ENCODE data around the gene GRIA1.

Gene GRIA1

DNA sequence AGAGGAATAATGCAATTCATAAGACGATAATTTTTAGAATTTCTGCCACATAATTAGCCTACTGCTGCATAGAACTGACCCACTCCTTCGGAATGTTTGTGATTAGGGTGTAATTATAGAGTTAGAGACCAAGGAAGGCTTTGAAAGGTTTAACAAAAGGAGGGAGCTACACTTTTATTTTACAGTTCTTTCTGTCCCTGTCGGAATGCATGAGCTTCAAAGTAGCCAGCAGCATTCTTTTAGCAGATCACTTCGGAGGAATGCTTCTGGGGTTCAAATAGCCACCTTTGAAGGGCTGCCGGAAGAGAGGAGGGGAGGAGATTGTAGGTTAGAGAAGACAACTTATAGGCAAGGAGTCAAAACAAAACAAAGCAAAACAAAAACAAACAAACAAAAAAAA lies 168.1 kb downstream of the GRIA1 start:
- Histone ChIP-seq H3K4me3 (ENCODE audit: severe bottlenecking) (no peak overlapping the region), H3K9me3 (ENCODE audit: severe bottlenecking) (no peaks in the 10 kb centered on the region), H3K27ac (ENCODE audit: poor library complexity, severe bottlenecking) (no peak overlapping the region), H3K4me1 (ENCODE audit: insufficient read depth, poor library complexity, severe bottlenecking) (no peaks in the 10 kb centered on the region), H3K27me3 (ENCODE audit: insufficient read depth, poor library complexity, severe bottlenecking) (no peaks in the 10 kb centered on the region), H3K36me3 (ENCODE audit: low read depth) (no peaks in the 10 kb centered on the region)
- DNase-seq (ENCODE audit: low spot score) (no peak), ATAC-seq (ENCODE audit: low read depth) (no peak)
- TF ChIP-seq, protein P1, sequence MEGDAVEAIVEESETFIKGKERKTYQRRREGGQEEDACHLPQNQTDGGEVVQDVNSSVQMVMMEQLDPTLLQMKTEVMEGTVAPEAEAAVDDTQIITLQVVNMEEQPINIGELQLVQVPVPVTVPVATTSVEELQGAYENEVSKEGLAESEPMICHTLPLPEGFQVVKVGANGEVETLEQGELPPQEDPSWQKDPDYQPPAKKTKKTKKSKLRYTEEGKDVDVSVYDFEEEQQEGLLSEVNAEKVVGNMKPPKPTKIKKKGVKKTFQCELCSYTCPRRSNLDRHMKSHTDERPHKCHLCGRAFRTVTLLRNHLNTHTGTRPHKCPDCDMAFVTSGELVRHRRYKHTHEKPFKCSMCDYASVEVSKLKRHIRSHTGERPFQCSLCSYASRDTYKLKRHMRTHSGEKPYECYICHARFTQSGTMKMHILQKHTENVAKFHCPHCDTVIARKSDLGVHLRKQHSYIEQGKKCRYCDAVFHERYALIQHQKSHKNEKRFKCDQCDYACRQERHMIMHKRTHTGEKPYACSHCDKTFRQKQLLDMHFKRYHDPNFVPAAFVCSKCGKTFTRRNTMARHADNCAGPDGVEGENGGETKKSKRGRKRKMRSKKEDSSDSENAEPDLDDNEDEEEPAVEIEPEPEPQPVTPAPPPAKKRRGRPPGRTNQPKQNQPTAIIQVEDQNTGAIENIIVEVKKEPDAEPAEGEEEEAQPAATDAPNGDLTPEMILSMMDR (IDR thresholded peaks at IDR 0.05; ENCODE audit: poor library complexity, severe bottlenecking): no peak

DNA sequence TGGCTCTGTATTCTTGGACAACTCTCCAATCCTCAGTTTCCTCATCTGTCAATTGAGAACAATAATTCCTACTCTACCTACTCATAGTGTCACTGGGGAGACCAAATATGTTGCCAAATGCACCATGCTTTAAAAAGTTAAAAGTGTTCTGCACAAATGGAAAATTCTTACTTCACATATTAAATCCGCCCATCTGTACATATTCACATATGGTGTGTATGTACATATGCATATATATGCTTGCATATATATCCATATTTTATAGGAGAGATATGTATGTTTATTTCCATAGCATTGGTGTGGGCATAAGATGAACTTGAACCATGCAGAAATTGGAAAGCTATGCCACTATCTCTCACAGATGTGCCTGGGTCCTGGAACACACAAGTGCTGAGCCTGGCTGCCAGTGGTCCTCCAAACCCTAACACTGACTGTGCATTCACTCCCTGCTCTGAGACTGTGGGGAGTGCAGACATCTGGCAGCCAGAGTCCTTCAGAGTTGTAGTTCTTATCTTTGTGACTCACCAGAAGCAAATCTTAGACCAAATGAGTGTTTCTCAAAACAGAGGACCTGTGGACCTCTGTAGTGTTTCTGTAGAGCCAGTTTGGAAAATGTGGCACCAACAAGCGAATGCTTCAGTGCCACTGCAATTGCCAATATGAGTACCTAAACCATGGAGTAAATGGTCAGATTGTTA lies 168.7 kb downstream of the GRIA1 start:
- Histone ChIP-seq H3K27me3 (ENCODE audit: insufficient read depth, poor library complexity, severe bottlenecking) (no peaks in the 10 kb centered on the region), H3K36me3 (ENCODE audit: low read depth) (no peaks in the 10 kb centered on the region), H3K27ac (ENCODE audit: poor library complexity, severe bottlenecking) (no peak overlapping the region), H3K9me3 (ENCODE audit: severe bottlenecking) (no peaks in the 10 kb centered on the region), H3K4me1 (ENCODE audit: insufficient read depth, poor library complexity, severe bottlenecking) (no peaks in the 10 kb centered on the region), H3K4me3 (ENCODE audit: severe bottlenecking) (no peak overlapping the region)
- TF ChIP-seq, protein P1 (IDR thresholded peaks at IDR 0.05; ENCODE audit: poor library complexity, severe bottlenecking): no peak
- peak; percentile 64 for ATAC-seq (ENCODE audit: low read depth)
- no peak for DNase-seq (ENCODE audit: low spot score)

DNA sequence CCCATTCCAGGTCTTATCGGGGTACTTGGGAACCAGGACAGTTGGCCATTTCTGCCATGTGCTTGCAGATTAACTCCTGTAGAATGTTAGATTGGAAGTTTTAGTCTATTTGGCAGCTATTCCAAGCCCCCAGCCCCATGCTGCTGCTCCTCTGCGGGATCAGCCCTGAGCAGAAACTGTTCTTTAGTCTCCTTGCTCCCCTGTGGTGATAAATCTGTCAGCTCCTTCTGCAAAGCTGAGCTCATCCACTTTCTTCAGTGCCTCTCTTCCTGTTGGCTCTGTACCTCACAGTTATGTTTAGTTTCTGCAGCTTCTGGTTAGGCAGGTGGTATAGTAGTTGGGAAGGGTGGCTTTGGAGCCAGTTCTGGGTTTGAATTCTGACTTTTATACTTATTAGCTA lies 170.4 kb downstream of the GRIA1 start:
- DNase-seq (ENCODE audit: low spot score) (no peak), ATAC-seq (ENCODE audit: low read depth) (no peak)
- Histone ChIP-seq H3K36me3 (ENCODE audit: low read depth) (no peaks in the 10 kb centered on the region), H3K4me3 (ENCODE audit: severe bottlenecking) (no peak overlapping the region), H3K4me1 (ENCODE audit: insufficient read depth, poor library complexity, severe bottlenecking) (no peaks in the 10 kb centered on the region), H3K9me3 (ENCODE audit: severe bottlenecking) (no peaks in the 10 kb centered on the region), H3K27ac (ENCODE audit: poor library complexity, severe bottlenecking) (no peak overlapping the region), H3K27me3 (ENCODE audit: insufficient read depth, poor library complexity, severe bottlenecking) (no peaks in the 10 kb centered on the region)
- TF ChIP-seq, protein P1 (IDR thresholded peaks at IDR 0.05; ENCODE audit: poor library complexity, severe bottlenecking): no peak

DNA sequence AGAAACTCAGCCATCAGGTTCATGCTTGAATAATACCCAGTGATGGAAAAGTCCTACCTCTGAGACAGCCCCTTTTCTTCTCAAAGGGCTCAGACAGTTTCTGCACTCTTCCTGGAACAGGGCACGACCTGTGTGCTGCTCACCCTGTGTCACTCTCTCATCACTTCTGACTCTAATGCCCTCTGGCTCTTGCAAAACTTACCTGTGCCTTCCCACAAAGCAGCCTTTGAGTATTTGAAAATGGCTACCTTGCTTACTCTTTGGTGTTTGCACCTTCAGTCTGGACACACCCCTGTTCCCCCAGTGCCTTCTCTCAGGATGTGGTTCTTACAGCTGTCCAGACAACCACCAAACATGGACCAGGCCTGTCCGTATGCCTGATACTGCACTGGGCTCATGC lies 171.4 kb downstream of the GRIA1 start:
- Histone ChIP-seq H3K9me3 (ENCODE audit: severe bottlenecking) (no peaks in the 10 kb centered on the region), H3K4me1 (ENCODE audit: insufficient read depth, poor library complexity, severe bottlenecking) (no peaks in the 10 kb centered on the region), H3K4me3 (ENCODE audit: severe bottlenecking) (no peak overlapping the region), H3K27ac (ENCODE audit: poor library complexity, severe bottlenecking) (no peak overlapping the region), H3K36me3 (ENCODE audit: low read depth) (no peaks in the 10 kb centered on the region), H3K27me3 (ENCODE audit: insufficient read depth, poor library complexity, severe bottlenecking) (no peaks in the 10 kb centered on the region)
- DNase-seq (ENCODE audit: low spot score) (no peak), ATAC-seq (ENCODE audit: low read depth) (no peak; the same call in 2 of the 3 replicates)
- TF ChIP-seq, protein P1 (IDR thresholded peaks at IDR 0.05; ENCODE audit: poor library complexity, severe bottlenecking): no peak

DNA sequence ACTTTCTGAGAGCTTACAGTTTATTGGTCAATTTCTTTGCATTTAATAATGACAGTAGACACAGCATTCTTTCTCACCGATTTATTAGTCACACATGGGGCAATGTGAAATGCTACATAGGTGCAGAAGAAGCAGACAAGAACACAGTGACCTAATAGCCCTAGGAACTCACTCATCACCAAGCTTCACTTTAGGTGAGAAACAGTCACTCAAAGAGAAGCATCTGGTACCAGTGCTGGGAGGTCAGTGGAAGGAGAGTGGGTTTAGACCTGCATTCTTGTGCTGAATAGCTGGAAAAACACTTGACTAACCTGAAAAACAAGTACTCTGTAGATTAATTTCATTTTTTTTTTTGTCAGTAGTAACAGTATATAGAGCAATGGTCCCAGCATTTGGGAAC lies 179.6 kb downstream of the GRIA1 start:
- Histone ChIP-seq H3K27me3 (ENCODE audit: insufficient read depth, poor library complexity, severe bottlenecking) (no peaks in the 10 kb centered on the region), H3K36me3 (ENCODE audit: low read depth) (no peaks in the 10 kb centered on the region), H3K9me3 (ENCODE audit: severe bottlenecking) (no peaks in the 10 kb centered on the region), H3K27ac (ENCODE audit: poor library complexity, severe bottlenecking) (no peak overlapping the region), H3K4me3 (ENCODE audit: severe bottlenecking) (no peak overlapping the region), H3K4me1 (ENCODE audit: insufficient read depth, poor library complexity, severe bottlenecking) (peaks cover 9% of the 10 kb centered on the region)
- DNase-seq (ENCODE audit: low spot score): no peak
- ATAC-seq (ENCODE audit: low read depth): peak; percentile 78
- TF ChIP-seq, protein P1 (IDR thresholded peaks at IDR 0.05; ENCODE audit: poor library complexity, severe bottlenecking): no peak
